H1 (cell line): Measurements from ENCODE around the gene RREB1. TPM values are rescaled to one million over a fixed set of nuclear protein-coding genes. Genes with fewer than 3 reads are reported as not detected.

Source experiments
- CTCF ChIA-PET: fragments of 300-600 bp; sonication (Branson Sonifier 250); formaldehyde crosslinking; loops from one replicate; lab custom pipeline; 2021; ENCODE audit not compliant: partially characterized antibody; lab: Charles Lee
- POLR2A ChIA-PET: fragments of 300-600 bp; sonication (Branson Sonifier 250); formaldehyde crosslinking; loops from one replicate; lab custom pipeline; 2021; ENCODE audit warnings: inconsistent platforms; ENCODE audit not compliant: partially characterized antibody; lab: Charles Lee
- DNase-seq, 2 experiments: peaks; one replicate each; pipeline versions ENCODE4 v3.0.0 to v3.0.0-alpha.2; 2010 to 2022; ENCODE audit warnings: low spot score in 2 of 2, low read depth in 1 of 2, mixed read lengths in 1 of 2
- FAIRE-seq: peaks from 2 replicates; lab custom pipeline; 2011; peaks lifted over from hg19 to GRCh38; lab: Jason Lieb, UNC
- H2AFZ ChIP-seq: 2 replicates; pipeline ENCODE4 v1.8.1; 2012; ENCODE audit warnings: low read length, inconsistent platforms
- H2AK5ac ChIP-seq: 2 replicates; pipeline ENCODE4 v1.6.1; 2013; ENCODE audit warnings: low read depth, low read length
- H2BK120ac ChIP-seq: replicated peaks from 2 replicates; pipeline ENCODE3; 2013; ENCODE audit warnings: low read depth, low read length, inconsistent platforms
- H2BK12ac ChIP-seq: 2 replicates; pipeline ENCODE4 v1.6.1; 2013; ENCODE audit warnings: low read depth, low read length
- H2BK15ac ChIP-seq: 2 replicates; pipeline ENCODE4 v1.6.1; 2013; ENCODE audit warnings: low read length
- H2BK20ac ChIP-seq: 2 replicates; pipeline ENCODE4 v1.6.1; 2013; ENCODE audit warnings: low read length
- H2BK5ac ChIP-seq: 2 replicates; pipeline ENCODE4 v1.6.1; 2013; ENCODE audit warnings: low read depth, low read length
- H3K14ac ChIP-seq: 2 replicates; pipeline ENCODE4 v1.6.1; 2013; ENCODE audit warnings: inconsistent platforms; ENCODE audit not compliant: insufficient read length
- H3K18ac ChIP-seq: 2 replicates; pipeline ENCODE4 v1.6.1; 2013; ENCODE audit warnings: low read length; ENCODE audit errors: extremely low read depth
- H3K23ac ChIP-seq: 2 replicates; pipeline ENCODE4 v1.6.1; 2013; ENCODE audit warnings: inconsistent platforms; ENCODE audit not compliant: insufficient read length
- H3K23me2 ChIP-seq: 2 replicates; pipeline ENCODE4 v1.6.1; 2013; ENCODE audit warnings: low read depth, low read length
- H3K27ac ChIP-seq: 2 replicates; pipeline ENCODE4 v1.6.1; 2011; ENCODE audit warnings: low read depth, low read length, inconsistent platforms
- H3K27me3 ChIP-seq, 4 experiments: replicated peaks in 1 of 4; 1 replicate in 1 of 4; 2 replicates in 3 of 4; pipeline versions ENCODE4 v1.6.1 to v1.8.1; 2011 to 2013; ENCODE audit warnings: low read length in 3 of 4, mild to moderate bottlenecking in 3 of 4, inconsistent platforms in 2 of 4, mixed read lengths in 2 of 4, moderate library complexity in 1 of 4; ENCODE audit not compliant: control insufficient read depth in 3 of 4, insufficient read depth in 3 of 4; ENCODE audit errors: extremely low read depth in 1 of 4
- H3K36me3 ChIP-seq, 4 experiments: 2 replicates each; pipeline versions ENCODE4 v1.6.1 to v1.8.1; 2011 to 2013; ENCODE audit warnings: mild to moderate bottlenecking in 4 of 4, low read length in 3 of 4, moderate library complexity in 2 of 4, control low read depth in 1 of 4, inconsistent platforms in 1 of 4; ENCODE audit not compliant: insufficient read depth in 4 of 4, control insufficient read depth in 2 of 4
- H3K4ac ChIP-seq: replicated peaks from 2 replicates; pipeline ENCODE3; 2013; ENCODE audit warnings: low read length, low read depth, mixed read lengths, inconsistent platforms; ENCODE audit not compliant: insufficient read length
- H3K4me1 ChIP-seq, 4 experiments: replicated peaks in 1 of 4; 1 replicate in 1 of 4; 2 replicates in 3 of 4; pipeline versions ENCODE4 v1.6.1 to v1.8.1; 2011 to 2013; ENCODE audit warnings: low read length in 3 of 4, inconsistent platforms in 2 of 4, mixed read lengths in 1 of 4; ENCODE audit not compliant: insufficient read depth in 4 of 4, control insufficient read depth in 3 of 4
- H3K4me2 ChIP-seq, 2 experiments: 2 replicates each; pipeline versions ENCODE4 v1.6.1 to v1.8.1; 2011 to 2013; ENCODE audit warnings: low read depth in 2 of 2, low read length in 2 of 2, control low read depth in 1 of 2, inconsistent platforms in 1 of 2, mild to moderate bottlenecking in 1 of 2; ENCODE audit not compliant: insufficient read depth in 1 of 2
- H3K4me3 ChIP-seq, 4 experiments: fragments of 200-600, 300-600 bp in 1 of 4; sonication (generic), shearing (Covaris generic), sonication (Bioruptor Twin) in 1 of 4; 2 replicates each; pipeline versions ENCODE4 v1.5.1 to v1.8.1; 2011 to 2016; ENCODE audit warnings: low read length in 4 of 4, low read depth in 3 of 4, control low read depth in 2 of 4, inconsistent platforms in 2 of 4, mild to moderate bottlenecking in 2 of 4, mixed read lengths in 1 of 4, moderate library complexity in 1 of 4; ENCODE audit not compliant: insufficient read depth in 2 of 4; ENCODE audit errors: extremely low read depth in 1 of 4
- H3K56ac ChIP-seq: replicated peaks from 2 replicates; pipeline ENCODE3; 2013; ENCODE audit warnings: low read depth, mild to moderate bottlenecking, mixed read lengths, low read length, inconsistent platforms; ENCODE audit not compliant: insufficient read length
- H3K79me1 ChIP-seq: 2 replicates; pipeline ENCODE4 v1.6.1; 2013; ENCODE audit warnings: low read depth, low read length, control low read depth
- H3K79me2 ChIP-seq, 2 experiments: 2 replicates each; pipeline versions ENCODE4 v1.6.1 to v1.8.1; 2012 to 2013; ENCODE audit warnings: low read length in 2 of 2, mild to moderate bottlenecking in 2 of 2, inconsistent platforms in 1 of 2; ENCODE audit not compliant: insufficient read depth in 2 of 2, control insufficient read depth in 1 of 2
- H3K9ac ChIP-seq, 4 experiments: replicated peaks in 1 of 4; 1 replicate in 1 of 4; 2 replicates in 3 of 4; pipeline versions ENCODE4 v1.6.1 to v1.8.1; 2011 to 2013; ENCODE audit warnings: low read depth in 3 of 4, low read length in 3 of 4, control low read depth in 2 of 4, mild to moderate bottlenecking in 2 of 4, moderate library complexity in 2 of 4, inconsistent platforms in 1 of 4; ENCODE audit errors: extremely low read depth in 1 of 4
- H3K9me3 ChIP-seq, 2 experiments: 2 replicates each; pipeline versions ENCODE4 v1.6.1 to v1.8.1; 2012 to 2013; ENCODE audit warnings: mild to moderate bottlenecking in 2 of 2, moderate library complexity in 2 of 2, control low read depth in 1 of 2, inconsistent platforms in 1 of 2, low read depth in 1 of 2, low read length in 1 of 2, mixed read lengths in 1 of 2; ENCODE audit not compliant: insufficient read depth in 2 of 2
- H4K20me1 ChIP-seq, 2 experiments: replicated peaks in 1 of 2; 2 replicates each; pipeline versions ENCODE3 to v1.8.1; 2011 to 2013; ENCODE audit warnings: inconsistent platforms in 2 of 2, low read length in 2 of 2, mild to moderate bottlenecking in 1 of 2; ENCODE audit not compliant: insufficient read depth in 2 of 2, control insufficient read depth in 1 of 2
- H4K5ac ChIP-seq: 2 replicates; pipeline ENCODE4 v1.6.1; 2013; ENCODE audit warnings: low read length, low read depth, mixed read lengths, inconsistent platforms; ENCODE audit not compliant: insufficient read length
- H4K8ac ChIP-seq: 2 replicates; pipeline ENCODE4 v1.8.0; 2013; ENCODE audit warnings: mild to moderate bottlenecking, moderate library complexity, low read length, inconsistent platforms; ENCODE audit not compliant: insufficient read depth; ENCODE audit errors: extremely low read depth
- H4K91ac ChIP-seq: replicated peaks from 2 replicates; pipeline ENCODE3; 2013; ENCODE audit warnings: low read length, mixed read lengths, inconsistent platforms; ENCODE audit not compliant: insufficient read length
- CBX8 ChIP-seq: fragments of 300-800, 300-1000 bp; sonication (generic); IDR thresholded peaks from 2 replicates; pipeline ENCODE4 v1.7.1; 2016; ENCODE audit warnings: low read depth, low read length, borderline replicate concordance
- EGR1 ChIP-seq: IDR thresholded peaks from 2 replicates; pipeline ENCODE4 v1.6.1; 2011; ENCODE audit warnings: low read depth, low read length, borderline replicate concordance
- POLR2AphosphoS5 ChIP-seq: IDR thresholded peaks from 2 replicates; pipeline ENCODE4 v1.6.1; 2011; ENCODE audit warnings: low read depth, low read length
- SAP30 ChIP-seq: fragments of 300-600 bp; sonication (generic); IDR thresholded peaks from 2 replicates; pipeline ENCODE4 v1.7.1; 2012; ENCODE audit warnings: low read length, moderate library complexity, mild to moderate bottlenecking, inconsistent platforms; ENCODE audit not compliant: insufficient read depth, insufficient replicate concordance
- ZNF274 ChIP-seq: IDR thresholded peaks from 2 replicates; pipeline ENCODE4 v1.7.0; 2012; ENCODE audit warnings: low read length, borderline replicate concordance; ENCODE audit errors: extremely low read depth
- polyA plus RNA-seq, 7 experiments: library from polyadenylated mRNA; depleted of rRNA in 3 of 7; stranded (reverse) in 5 of 7; unstranded in 2 of 7; fragments of >200 nt in 5 of 7; fragments of 200-250 nt in 2 of 7; gene quantifications; 1 replicate in 5 of 7; 2 replicates in 1 of 7; 4 replicates in 1 of 7; pipeline versions ENCODE4 v1.2.1 to v1.2.3, GENCODE V29; 2011 to 2013; ENCODE audit warnings: missing spikeins in 2 of 7, mixed read lengths in 2 of 7
- total RNA-seq: library from RNA; stranded (reverse); fragmentation: NEBNext Ultra II Directional; extraction: Animal tissue kit (Norgen Biotek cat#: 25700); gene quantifications from 2 replicates; pipeline ENCODE4 v1.2.1, GENCODE V29; 2021

The RREB1 gene
- total and polyA plus RNA-seq, 2 of the 8 experiments (the other 6 are each of a cell fraction or from before 2014, with no cell fraction given): 3.9 to 34.7 TPM

- TF ChIP-seq SAP30: no peak
- TF ChIP-seq ZNF274: no peak
- TF ChIP-seq CBX8: no peak
- TF ChIP-seq EGR1: no peak
- no peak for TF ChIP-seq POLR2AphosphoS5
- DNase-seq (no peak), FAIRE-seq (no peak)
- H3K9me3 ChIP-seq: no peaks in the 10 kb centered on the region
- H4K20me1 ChIP-seq: peaks cover 2% of the 10 kb centered on the region in 2 experiments
- H3K27me3 ChIP-seq: no peaks in the 10 kb centered on the region
- H3K56ac ChIP-seq: no peak overlapping the region
- H3K36me3 ChIP-seq: no peaks in the 10 kb centered on the region
- no peak overlapping the region for H2BK15ac ChIP-seq
- CTCF ChIA-PET: interaction anchor here (0.7 to 1.3 kb wide), 5 partner anchors 13 to 376 kb away, joined by 3 to 4 read pairs (median 3); no protein-coding TSS in a partner anchor
- no peak overlapping the region for H3K4me3 ChIP-seq
- no peak overlapping the region for H4K5ac ChIP-seq
- H3K27ac ChIP-seq: no peak overlapping the region
- POLR2A ChIA-PET: interaction anchor here (0.9 to 3.7 kb wide), 3 partner anchors 8 to 19 kb away, joined by 3 to 14 read pairs (median 4); no protein-coding TSS in a partner anchor
- no peak overlapping the region for H2AFZ ChIP-seq
- H3K79me2 ChIP-seq: peaks cover 0 to 66% of the 10 kb centered on the region in 2 experiments; a peak in 2 of 4 replicates
- H3K79me1 ChIP-seq: peaks cover 6% of the 10 kb centered on the region; the same call in 1 of the 2 replicates
- H2BK20ac ChIP-seq: no peak overlapping the region
- H3K4ac ChIP-seq: no peak overlapping the region
- H3K4me1 ChIP-seq: peaks cover 7 to 20% (median 11%) of the 10 kb centered on the region in 4 experiments; a peak in 6 of 7 replicates
- H2BK12ac ChIP-seq: no peak overlapping the region
- no peak overlapping the region for H2BK120ac ChIP-seq
- no peak overlapping the region for H3K18ac ChIP-seq
- peaks cover 2% of the 10 kb centered on the region; the same call in 1 of the 2 replicates for H3K23me2 ChIP-seq
- H3K9ac ChIP-seq: no peak overlapping the region
- H2AK5ac ChIP-seq: no peak overlapping the region; the same call in 1 of the 2 replicates
- H3K23ac ChIP-seq: no peak overlapping the region
- H2BK5ac ChIP-seq: no peak overlapping the region
- H3K14ac ChIP-seq: no peak overlapping the region
- no peak overlapping the region for H4K8ac ChIP-seq
- H3K4me2 ChIP-seq: no peak overlapping the region
- H4K91ac ChIP-seq: no peak overlapping the region
These were observed 28.0 kb downstream of the RREB1 start for GRCh38 chr6:7135755-7136154.
